K562 (cell line): ENCODE results near the gene COP1. TPM values are rescaled to one million over a fixed set of nuclear protein-coding genes. Genes with fewer than 3 reads are reported as not detected.
A peak's percentile ranks its signal among the peaks of the same experiment; 100 is the strongest.

Source experiments
- ATAC-seq: fragments of 200-7000 bp; cut with Tn5 transposase; 3 replicates; pipeline ENCODE4 v1.9.1; 2020; ENCODE audit warnings: moderate library complexity
- BruUV-seq: library from RNA; stranded (reverse); fragments of 400-500 nt; replicated peaks from 2 replicates; lab custom pipeline; 2021; lab: Mats Ljungman, UMichigan
- CTCF ChIA-PET: fragments of 300-600 bp; formaldehyde crosslinking; extraction: SDS; loops from one replicate; lab custom pipeline; 2021; ENCODE audit warnings: low intra/inter-chr PET ratio; lab: Yijun Ruan, JAX
- POLR2A ChIA-PET: fragments of 300-600, 350-650 bp; sonication (Branson Sonifier 250); formaldehyde crosslinking; extraction: SDS; loops from one replicate; lab custom pipeline; 2021; ENCODE audit warnings: antibody characterized with exemption, inconsistent platforms; lab: Yijun Ruan, JAX
- DNase-seq, 4 experiments: peaks; one replicate each; pipeline versions ENCODE4 v3.0.0 to v3.0.0-alpha.2; 2011 to 2018; ENCODE audit warnings: low spot score in 3 of 4, mixed read lengths in 3 of 4; ENCODE audit errors: extremely low read depth in 1 of 4
- FAIRE-seq: peaks from 2 replicates; lab custom pipeline; 2011; peaks lifted over from hg19 to GRCh38; lab: Jason Lieb, UNC
- H2AFZ ChIP-seq: 2 replicates; pipeline ENCODE4 v1.6.0; 2011; ENCODE audit warnings: low read depth, low read length, control low read depth, inconsistent platforms
- H3K27ac ChIP-seq: fragments of 200-600 bp; 3 replicates; pipeline ENCODE4 v1.8.0; 2011; ENCODE audit warnings: low read depth, mild to moderate bottlenecking, control low read depth, inconsistent platforms, low read length, moderate library complexity, mixed read lengths; ENCODE audit errors: extremely low read depth
- H3K27me3 ChIP-seq, 2 experiments: fragments of 300-600 bp in 1 of 2; 2 replicates in 1 of 2; 3 replicates in 1 of 2; pipeline versions ENCODE4 v1.6.0 to v1.8.0; 2011; ENCODE audit warnings: inconsistent platforms in 2 of 2, low read length in 2 of 2, mild to moderate bottlenecking in 1 of 2, mixed read lengths in 1 of 2, moderate library complexity in 1 of 2; ENCODE audit not compliant: control insufficient read depth in 2 of 2, insufficient read depth in 2 of 2
- H3K36me3 ChIP-seq: fragments of 300-600 bp; 3 replicates; pipeline ENCODE4 v1.8.0; 2011; ENCODE audit warnings: mild to moderate bottlenecking, low read length, inconsistent platforms; ENCODE audit not compliant: control insufficient read depth, insufficient read depth
- H3K4me1 ChIP-seq, 2 experiments: fragments of 200-600 bp in 1 of 2; replicated peaks in 1 of 2; 2 replicates in 1 of 2; 3 replicates in 1 of 2; pipeline versions ENCODE4 v1.5.1 to v1.8.0; 2011; ENCODE audit warnings: inconsistent platforms in 2 of 2, low read length in 2 of 2, mild to moderate bottlenecking in 1 of 2, mixed read lengths in 1 of 2, moderate library complexity in 1 of 2; ENCODE audit not compliant: control insufficient read depth in 2 of 2, insufficient read depth in 2 of 2
- H3K4me2 ChIP-seq: 2 replicates; pipeline ENCODE4 v1.6.1; 2011; ENCODE audit warnings: low read length, control low read depth, inconsistent platforms, mixed read lengths; ENCODE audit not compliant: insufficient read depth
- H3K4me3 ChIP-seq: fragments of 200-600 bp; sonication (generic), shearing (Covaris generic); 2 replicates; pipeline ENCODE4 v1.5.1; 2016; ENCODE audit warnings: control low read depth, inconsistent platforms
- H3K79me2 ChIP-seq: fragments of 200-600 bp; 3 replicates; pipeline ENCODE4 v1.8.0; 2011; ENCODE audit warnings: low read length, inconsistent platforms; ENCODE audit not compliant: control insufficient read depth, insufficient read depth
- H3K9ac ChIP-seq, 2 experiments: 2 replicates each; pipeline versions ENCODE4 v1.6.0 to v1.6.1; 2011; ENCODE audit warnings: low read depth in 2 of 2, low read length in 2 of 2, control low read depth in 1 of 2, inconsistent platforms in 1 of 2, mild to moderate bottlenecking in 1 of 2, mixed read lengths in 1 of 2; ENCODE audit not compliant: insufficient read depth in 1 of 2
- H3K9me1 ChIP-seq: one replicate; pipeline ENCODE4 v1.6.0; 2011; ENCODE audit warnings: inconsistent platforms, mild to moderate bottlenecking, low read length, moderate library complexity; ENCODE audit not compliant: control insufficient read depth, insufficient read depth
- H3K9me3 ChIP-seq: replicated peaks from 2 replicates; pipeline ENCODE4 v1.5.1; 2011; ENCODE audit warnings: low read depth, low read length, inconsistent platforms; ENCODE audit not compliant: control insufficient read depth, insufficient read depth
- H4K20me1 ChIP-seq: replicated peaks from 2 replicates; pipeline ENCODE4 v1.6.1; 2011; ENCODE audit warnings: low read length, inconsistent platforms, mixed read lengths; ENCODE audit not compliant: control insufficient read depth, insufficient read depth
- CHD2 ChIP-seq: IDR thresholded peaks from 2 replicates; pipeline ENCODE4 v1.6.1; 2011; ENCODE audit warnings: low read depth, low read length
- CREM ChIP-seq: IDR thresholded peaks from 2 replicates; pipeline ENCODE4 v1.6.1; 2014; ENCODE audit warnings: antibody characterized with exemption, low read depth
- EWSR1 ChIP-seq: fragments of 450-650 bp; IDR thresholded peaks from 2 replicates; pipeline ENCODE4 v1.6.1; 2018; ENCODE audit warnings: borderline replicate concordance, mild to moderate bottlenecking, low read depth, moderate library complexity; ENCODE audit not compliant: partially characterized antibody
- FUS ChIP-seq: fragments of 200-400 bp; formaldehyde crosslinking; optimal IDR thresholded peaks from 2 replicates; pipeline ENCODE3; 2017; ENCODE audit warnings: low read depth, low read length
- RAD21 ChIP-seq, 2 experiments: fragments of 250-450 bp in 1 of 2; fragments of 450-650 bp in 1 of 2; sonication (Bioruptor Pico) in 1 of 2; formaldehyde crosslinking in 1 of 2; IDR thresholded peaks in 1 of 2; conservative IDR thresholded peaks in 1 of 2; 2 replicates each; pipeline versions ENCODE4 v1.4.0 to v1.8.0; 2020 to 2022; ENCODE audit warnings: mild to moderate bottlenecking in 2 of 2, moderate library complexity in 1 of 2
- ZKSCAN1 ChIP-seq: fragments of 150-350 bp; IDR thresholded peaks from 2 replicates; pipeline ENCODE4 v1.6.1; 2016; ENCODE audit warnings: low read depth, low read length
- ZNF24 ChIP-seq: fragments of 450-650 bp; IDR thresholded peaks from 2 replicates; pipeline ENCODE4 v1.6.1; 2016
- WGBS: fragments of 100-300 bp; shearing (Covaris generic); methylation state at CpG from one replicate; pipeline ENCODE4 v1.1.6; 2016; ENCODE audit warnings: low coverage, mixed read lengths; ENCODE audit not compliant: insufficient coverage; ENCODE audit errors: missing lambda C conversion rate; 5-methylcytosine and 5-hydroxymethylcytosine counted together
- in situ Hi-C: fragments of 300-500 bp; cut with MboI; formaldehyde crosslinking; loops from 4 replicates; pipeline ENCODE4 v1.15.0; 2018; ENCODE audit warnings: inconsistent platforms, mixed read lengths
- intact Hi-C: fragments of 100-400 bp; cut with micrococcal nuclease; formaldehyde crosslinking; loops from 2 replicates; pipeline ENCODE4 v1.14.2; 2022
- polyA plus RNA-seq, 8 experiments: library from polyadenylated mRNA; depleted of rRNA in 4 of 8; stranded (reverse) in 5 of 8; unstranded in 3 of 8; fragments of >200 nt; fragmentation: Nextera tagmentation in 2 of 8; fragmentation: Illumina TruSeq in 1 of 8; extraction: Ambion mirVana in 2 of 8; extraction: Trizol in 1 of 8; gene quantifications; 2 replicates each; pipeline versions ENCODE4 v1.2.1 to v1.2.3, GENCODE V29; 2011 to 2014; ENCODE audit warnings: inconsistent platforms in 1 of 8, missing spikeins in 1 of 8
- total RNA-seq, 7 experiments: library from RNA; depleted of rRNA in 6 of 7; stranded (reverse); fragments of >200 nt in 6 of 7; fragmentation: Illumina TruSeq in 2 of 7; extraction: Trizol in 2 of 7; gene quantifications; 2 replicates each; pipeline versions ENCODE4 v1.2.1 to v1.2.3, GENCODE V29; 2011 to 2021; ENCODE audit warnings: low replicate concordance in 1 of 7
- TF ChIP-seq, protein P1 (sequence below): sonication (generic); formaldehyde crosslinking; IDR thresholded peaks from 2 replicates; pipeline ENCODE4 v1.8.0; 2023; ENCODE audit warnings: mild to moderate bottlenecking, missing genetic modification reagents
- TF ChIP-seq, protein P2 (sequence below): fragments of 250-450 bp; sonication (Bioruptor Pico); IDR thresholded peaks from 2 replicates; pipeline ENCODE4 v1.5.0; 2022; ENCODE audit warnings: mild to moderate bottlenecking

Gene COP1
- total and polyA plus RNA-seq, 9 of the 15 experiments (the other 6 are each of a cell fraction or from before 2014, with no cell fraction given), result 25.8 to 77.7 (median 58.6) TPM

DNA sequence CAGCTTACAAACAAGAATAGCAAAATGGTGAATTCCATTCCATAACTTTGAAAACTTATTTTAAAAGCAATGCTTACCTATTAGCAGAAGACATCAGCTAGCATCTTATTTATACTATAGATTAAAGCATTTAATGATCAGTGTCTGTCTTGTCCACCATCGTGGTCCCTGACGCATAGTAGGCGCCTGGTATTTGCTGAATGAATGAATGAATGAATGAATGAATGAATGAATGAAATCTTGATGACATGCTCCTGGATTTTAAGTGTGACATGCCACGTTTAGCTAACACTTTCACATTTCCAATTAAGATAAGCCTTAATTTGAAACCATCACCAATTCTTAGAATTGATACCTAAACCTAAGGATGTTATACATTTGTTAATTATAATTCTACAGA, 39.9 kb downstream of the COP1 start:
- DNase-seq (no peak), FAIRE-seq (no peak), ATAC-seq (no peak)
- H3K27me3 ChIP-seq, result no peaks in the 10 kb centered on the region
- no peak for TF ChIP-seq CREM
- peak; percentile 96 for TF ChIP-seq ZNF24
- TF ChIP-seq ZKSCAN1, result peak; percentile 92
- TF ChIP-seq CHD2, result no peak
- TF ChIP-seq RAD21 (CRISPR knock-in tag; conservative IDR thresholded peaks at IDR 0.05 in 1 of 2, IDR thresholded peaks at IDR 0.05 in 1 of 2), result no peak
- TF ChIP-seq, protein P1, sequence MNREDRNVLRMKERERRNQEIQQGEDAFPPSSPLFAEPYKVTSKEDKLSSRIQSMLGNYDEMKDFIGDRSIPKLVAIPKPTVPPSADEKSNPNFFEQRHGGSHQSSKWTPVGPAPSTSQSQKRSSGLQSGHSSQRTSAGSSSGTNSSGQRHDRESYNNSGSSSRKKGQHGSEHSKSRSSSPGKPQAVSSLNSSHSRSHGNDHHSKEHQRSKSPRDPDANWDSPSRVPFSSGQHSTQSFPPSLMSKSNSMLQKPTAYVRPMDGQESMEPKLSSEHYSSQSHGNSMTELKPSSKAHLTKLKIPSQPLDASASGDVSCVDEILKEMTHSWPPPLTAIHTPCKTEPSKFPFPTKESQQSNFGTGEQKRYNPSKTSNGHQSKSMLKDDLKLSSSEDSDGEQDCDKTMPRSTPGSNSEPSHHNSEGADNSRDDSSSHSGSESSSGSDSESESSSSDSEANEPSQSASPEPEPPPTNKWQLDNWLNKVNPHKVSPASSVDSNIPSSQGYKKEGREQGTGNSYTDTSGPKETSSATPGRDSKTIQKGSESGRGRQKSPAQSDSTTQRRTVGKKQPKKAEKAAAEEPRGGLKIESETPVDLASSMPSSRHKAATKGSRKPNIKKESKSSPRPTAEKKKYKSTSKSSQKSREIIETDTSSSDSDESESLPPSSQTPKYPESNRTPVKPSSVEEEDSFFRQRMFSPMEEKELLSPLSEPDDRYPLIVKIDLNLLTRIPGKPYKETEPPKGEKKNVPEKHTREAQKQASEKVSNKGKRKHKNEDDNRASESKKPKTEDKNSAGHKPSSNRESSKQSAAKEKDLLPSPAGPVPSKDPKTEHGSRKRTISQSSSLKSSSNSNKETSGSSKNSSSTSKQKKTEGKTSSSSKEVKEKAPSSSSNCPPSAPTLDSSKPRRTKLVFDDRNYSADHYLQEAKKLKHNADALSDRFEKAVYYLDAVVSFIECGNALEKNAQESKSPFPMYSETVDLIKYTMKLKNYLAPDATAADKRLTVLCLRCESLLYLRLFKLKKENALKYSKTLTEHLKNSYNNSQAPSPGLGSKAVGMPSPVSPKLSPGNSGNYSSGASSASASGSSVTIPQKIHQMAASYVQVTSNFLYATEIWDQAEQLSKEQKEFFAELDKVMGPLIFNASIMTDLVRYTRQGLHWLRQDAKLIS (CRISPR knock-in tag), result no peak
- TF ChIP-seq FUS, result no peak
- TF ChIP-seq EWSR1, result no peak
- TF ChIP-seq, protein P2, sequence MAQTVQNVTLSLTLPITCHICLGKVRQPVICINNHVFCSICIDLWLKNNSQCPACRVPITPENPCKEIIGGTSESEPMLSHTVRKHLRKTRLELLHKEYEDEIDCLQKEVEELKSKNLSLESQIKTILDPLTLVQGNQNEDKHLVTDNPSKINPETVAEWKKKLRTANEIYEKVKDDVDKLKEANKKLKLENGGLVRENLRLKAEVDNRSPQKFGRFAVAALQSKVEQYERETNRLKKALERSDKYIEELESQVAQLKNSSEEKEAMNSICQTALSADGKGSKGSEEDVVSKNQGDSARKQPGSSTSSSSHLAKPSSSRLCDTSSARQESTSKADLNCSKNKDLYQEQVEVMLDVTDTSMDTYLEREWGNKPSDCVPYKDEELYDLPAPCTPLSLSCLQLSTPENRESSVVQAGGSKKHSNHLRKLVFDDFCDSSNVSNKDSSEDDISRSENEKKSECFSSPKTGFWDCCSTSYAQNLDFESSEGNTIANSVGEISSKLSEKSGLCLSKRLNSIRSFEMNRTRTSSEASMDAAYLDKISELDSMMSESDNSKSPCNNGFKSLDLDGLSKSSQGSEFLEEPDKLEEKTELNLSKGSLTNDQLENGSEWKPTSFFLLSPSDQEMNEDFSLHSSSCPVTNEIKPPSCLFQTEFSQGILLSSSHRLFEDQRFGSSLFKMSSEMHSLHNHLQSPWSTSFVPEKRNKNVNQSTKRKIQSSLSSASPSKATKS (CRISPR knock-in tag), result no peak
- peaks cover 20% of the 10 kb centered on the region; the same call in 2 of the 3 replicates for H3K36me3 ChIP-seq
- H3K4me3 ChIP-seq, result no peak overlapping the region
- POLR2A ChIA-PET, result interaction anchor here (1.6 to 1.7 kb wide), 2 partner anchors 26 to 41 kb away, joined by 3 to 4 read pairs; no protein-coding TSS in a partner anchor
- CTCF ChIA-PET, result no interaction called here
- no peak overlapping the region for H2AFZ ChIP-seq
- no peaks in the 10 kb centered on the region for H4K20me1 ChIP-seq
- intact Hi-C loops, result no loop called here
- H3K9ac ChIP-seq, result no peak overlapping the region
- H3K79me2 ChIP-seq, result peaks cover 5% of the 10 kb centered on the region; the same call in 2 of the 3 replicates
- H3K4me2 ChIP-seq, result no peak overlapping the region
- H3K4me1 ChIP-seq, result no peaks in the 10 kb centered on the region
- no peaks in the 10 kb centered on the region for H3K9me3 ChIP-seq
- H3K27ac ChIP-seq, result no peak overlapping the region
- H3K9me1 ChIP-seq, result no peaks in the 10 kb centered on the region
- 73% methylated on average over 4 of the region's 4 CpGs for WGBS
- BruUV-seq, result no TSS peak
- in situ Hi-C loops, result no loop called here
